Astrocyte of the spinal cord (primary cell): Measurements from ENCODE around the gene SCCPDH.

Experiments used
- DNase-seq: peaks from one replicate; pipeline ENCODE4 v3.0.0; 2011; ENCODE audit warnings: low read depth, low spot score
- H3K4me3 ChIP-seq: 2 replicates; pipeline ENCODE4 v1.5.1; 2011; ENCODE audit warnings: low read depth, mild to moderate bottlenecking, low read length, moderate library complexity
- in situ Hi-C: cut with HindIII; loops from 2 replicates; pipeline ENCODE4 v1.10.0; 2017; ENCODE audit warnings: low sequenced_read_pairs
- TF ChIP-seq, protein P1 (sequence below): IDR thresholded peaks from 2 replicates; pipeline ENCODE4 v1.5.1; 2012; ENCODE audit warnings: low read depth, mild to moderate bottlenecking, low read length, inconsistent platforms

The SCCPDH gene

DNA sequence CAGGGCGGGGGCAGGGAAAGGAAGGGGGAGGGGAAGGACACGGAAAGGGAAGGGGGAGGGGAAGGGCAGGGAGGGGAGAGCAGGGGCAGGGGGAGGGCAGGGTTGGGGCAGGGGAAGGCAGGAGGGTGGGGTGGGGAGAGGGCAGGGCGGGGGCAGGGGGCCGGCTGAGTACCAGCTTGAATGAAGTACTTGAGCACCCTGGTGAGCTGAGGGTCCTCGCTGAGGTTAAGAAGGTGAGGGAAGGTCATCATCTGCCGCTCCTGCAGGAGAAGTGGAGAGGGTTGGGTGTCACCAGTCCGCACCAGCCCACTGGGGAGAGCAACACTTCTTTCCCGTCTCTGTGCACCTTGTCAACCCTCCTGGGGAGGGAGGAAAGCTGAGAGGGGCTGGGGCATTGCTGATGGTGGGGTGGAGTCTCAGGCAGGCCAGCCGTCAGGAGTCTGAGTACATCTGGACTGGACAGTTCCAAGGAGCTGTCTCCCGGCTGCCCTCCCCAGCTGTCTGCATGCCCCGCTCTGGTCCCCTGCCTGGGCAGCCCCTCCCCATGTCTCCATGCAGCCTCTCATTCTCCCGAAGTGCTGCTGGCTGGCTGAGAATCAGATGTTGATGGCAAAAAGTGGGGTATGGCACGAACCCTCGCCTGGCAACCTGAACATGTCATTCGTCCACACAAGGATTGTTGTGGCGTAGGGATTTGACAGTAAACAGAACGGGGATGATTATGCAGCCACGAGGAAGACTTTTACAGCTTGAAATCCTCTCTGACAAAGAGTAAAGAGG lies 70.0 kb downstream of the SCCPDH start:
- no peak for DNase-seq
- TF ChIP-seq, protein P1, sequence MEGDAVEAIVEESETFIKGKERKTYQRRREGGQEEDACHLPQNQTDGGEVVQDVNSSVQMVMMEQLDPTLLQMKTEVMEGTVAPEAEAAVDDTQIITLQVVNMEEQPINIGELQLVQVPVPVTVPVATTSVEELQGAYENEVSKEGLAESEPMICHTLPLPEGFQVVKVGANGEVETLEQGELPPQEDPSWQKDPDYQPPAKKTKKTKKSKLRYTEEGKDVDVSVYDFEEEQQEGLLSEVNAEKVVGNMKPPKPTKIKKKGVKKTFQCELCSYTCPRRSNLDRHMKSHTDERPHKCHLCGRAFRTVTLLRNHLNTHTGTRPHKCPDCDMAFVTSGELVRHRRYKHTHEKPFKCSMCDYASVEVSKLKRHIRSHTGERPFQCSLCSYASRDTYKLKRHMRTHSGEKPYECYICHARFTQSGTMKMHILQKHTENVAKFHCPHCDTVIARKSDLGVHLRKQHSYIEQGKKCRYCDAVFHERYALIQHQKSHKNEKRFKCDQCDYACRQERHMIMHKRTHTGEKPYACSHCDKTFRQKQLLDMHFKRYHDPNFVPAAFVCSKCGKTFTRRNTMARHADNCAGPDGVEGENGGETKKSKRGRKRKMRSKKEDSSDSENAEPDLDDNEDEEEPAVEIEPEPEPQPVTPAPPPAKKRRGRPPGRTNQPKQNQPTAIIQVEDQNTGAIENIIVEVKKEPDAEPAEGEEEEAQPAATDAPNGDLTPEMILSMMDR = no peak
- no peak overlapping the region for H3K4me3 ChIP-seq
- in situ Hi-C loops = no loop called here

DNA sequence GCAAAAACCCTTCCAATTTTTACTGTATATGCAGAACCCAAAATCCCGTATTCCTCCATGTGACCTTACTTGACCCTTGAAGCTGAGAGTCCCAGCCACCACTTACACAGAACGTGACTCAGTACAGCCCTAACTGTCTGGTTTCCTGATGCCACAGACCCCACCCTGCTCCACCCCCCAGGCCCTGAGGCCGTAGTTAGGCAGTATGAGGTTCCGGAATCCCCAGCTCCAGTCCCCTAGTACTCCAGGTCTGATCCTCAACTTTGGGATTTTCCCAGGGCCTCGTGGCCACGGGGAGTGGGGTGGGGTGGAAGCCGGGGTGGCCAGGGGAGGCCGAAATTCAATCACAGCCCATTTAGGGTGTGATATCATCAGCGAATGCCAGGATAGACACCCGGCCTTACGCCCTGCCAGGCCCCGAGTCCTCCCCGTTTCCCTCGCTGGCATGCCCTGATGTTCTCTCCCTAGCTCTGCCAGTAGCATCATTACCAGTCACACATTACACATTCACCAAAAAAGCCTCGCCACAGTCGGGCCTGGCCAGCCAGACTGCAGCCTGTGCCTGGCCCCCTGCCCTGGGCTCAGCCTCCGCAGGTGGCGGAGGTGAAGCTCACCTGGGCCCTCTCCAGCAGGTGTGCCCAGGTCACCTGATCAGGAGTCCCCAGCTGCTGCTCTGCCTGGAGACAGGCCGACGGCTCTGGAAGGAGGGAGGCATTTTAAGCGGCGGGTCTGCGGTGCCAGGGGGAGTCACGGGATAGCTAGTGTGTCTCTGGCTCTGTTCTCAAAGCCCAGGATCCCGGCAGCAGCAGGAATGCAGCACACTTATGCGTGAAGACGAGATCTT lies 70.8 kb downstream of the SCCPDH start:
- H3K4me3 ChIP-seq = no peak overlapping the region
- in situ Hi-C loops = no loop called here

DNA sequence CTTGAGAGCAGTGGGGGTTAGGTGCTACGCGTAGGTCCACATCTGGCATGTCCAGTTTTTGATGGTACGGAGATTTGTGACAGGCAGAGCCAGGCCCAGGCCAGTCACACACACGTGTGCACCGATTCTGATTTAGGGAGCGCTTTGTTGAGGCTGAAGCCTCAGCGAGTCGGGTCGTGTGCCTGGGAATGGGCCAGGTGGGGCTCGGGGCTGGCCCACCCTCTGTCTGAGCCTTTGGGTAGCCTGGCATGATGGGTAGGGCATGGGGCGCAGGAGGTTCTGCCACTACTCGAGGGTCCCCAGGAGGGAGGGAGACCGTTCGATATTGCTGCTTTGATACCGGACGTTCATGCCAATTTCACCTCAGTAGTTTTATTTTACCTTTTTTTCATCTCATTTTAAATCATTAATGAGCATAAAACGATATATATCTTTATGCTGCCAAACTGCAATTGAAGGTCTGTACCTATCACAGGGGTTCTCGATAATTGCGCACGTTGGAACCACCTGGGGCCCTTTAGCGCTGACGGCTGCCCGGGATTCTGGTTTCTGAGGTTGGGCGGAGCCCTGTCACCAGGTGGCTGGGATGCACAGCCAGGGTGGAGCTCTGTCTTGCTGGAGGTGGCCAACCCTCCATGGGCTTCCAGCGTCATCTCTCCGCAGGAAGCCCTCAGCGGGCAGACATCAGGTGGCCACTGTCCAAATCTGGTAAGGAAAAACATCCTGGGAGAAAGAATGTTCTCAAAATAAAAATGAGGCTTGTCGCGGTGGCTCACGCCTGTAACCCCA lies 71.9 kb downstream of the SCCPDH start:
- TF ChIP-seq, protein P1 = no peak
- DNase-seq = no peak
- no peak overlapping the region for H3K4me3 ChIP-seq
- in situ Hi-C loops = no loop called here

More for the DNA sequence above, 70.8 kb downstream of the SCCPDH start:
- TF ChIP-seq, protein P1 = no peak
- no peak for DNase-seq

DNA sequence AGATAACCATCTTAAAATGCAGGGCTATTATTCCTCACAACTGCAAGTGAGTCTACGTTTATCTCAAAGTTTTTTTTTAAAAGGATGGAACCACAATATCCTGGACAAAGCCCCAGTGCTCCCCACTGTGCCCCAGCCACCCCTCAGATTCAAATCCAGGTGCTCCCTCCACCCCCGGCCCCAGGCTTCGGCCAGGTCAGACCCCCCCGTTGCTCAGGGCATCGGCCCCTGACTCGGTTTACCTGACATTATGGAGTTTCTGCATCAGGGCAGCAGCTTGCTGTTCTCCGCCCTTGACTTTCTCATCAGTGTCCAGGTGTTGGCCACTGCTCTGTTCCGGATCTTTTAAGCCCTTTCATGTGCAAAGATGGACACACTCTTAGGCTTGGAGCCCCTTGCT lies 72.9 kb downstream of the SCCPDH start:
- no peak overlapping the region for H3K4me3 ChIP-seq
- DNase-seq = no peak
- TF ChIP-seq, protein P1 = no peak
- in situ Hi-C loops = no loop called here

DNA sequence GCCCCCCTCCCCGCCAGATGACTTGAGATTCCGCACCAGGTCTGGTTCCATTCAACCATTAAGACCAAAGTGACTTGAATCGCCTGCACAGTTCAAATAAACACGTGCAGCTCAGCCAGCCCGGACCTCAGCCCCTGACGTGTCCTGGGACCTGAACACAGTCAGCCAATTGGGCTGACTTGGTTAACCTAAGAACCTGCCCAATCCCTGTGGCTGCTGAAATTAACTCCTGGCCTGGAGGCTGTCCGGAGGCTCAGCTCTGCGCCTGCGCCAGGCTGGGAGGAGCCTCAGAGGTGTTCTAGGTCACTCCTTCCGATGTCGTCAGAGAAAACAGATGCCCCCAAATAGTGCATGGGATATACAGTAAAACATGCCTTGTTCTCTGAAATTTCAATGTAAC lies 73.4 kb downstream of the SCCPDH start:
- in situ Hi-C loops = no loop called here
- no peak for DNase-seq
- H3K4me3 ChIP-seq = no peak overlapping the region
- TF ChIP-seq, protein P1 = no peak

DNA sequence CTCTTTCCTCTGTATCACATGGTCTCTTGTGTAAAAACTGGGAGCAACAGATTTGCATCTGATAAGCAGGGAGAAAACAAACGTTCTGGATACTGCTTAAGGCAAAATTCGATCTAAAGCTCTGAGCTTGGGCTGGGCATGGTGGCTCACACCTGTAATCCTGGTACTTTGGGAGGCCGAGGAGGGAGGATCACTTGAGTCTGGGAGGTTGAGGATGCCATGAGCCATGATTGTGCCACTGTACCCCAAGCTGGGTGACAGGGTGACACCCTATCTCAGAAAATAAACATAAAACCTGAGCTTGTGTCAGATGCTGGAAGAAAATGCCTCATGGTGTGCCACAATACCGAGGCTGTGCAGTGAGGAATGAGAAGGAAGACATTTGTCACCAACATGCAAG lies 73.9 kb downstream of the SCCPDH start:
- no peak overlapping the region for H3K4me3 ChIP-seq
- DNase-seq = no peak
- in situ Hi-C loops = no loop called here
- TF ChIP-seq, protein P1 = no peak
